ENCODE data around the gene GASK1A.

- TF ChIP-seq POLR2AphosphoS5 (IDR thresholded peaks at IDR 0.05; ENCODE audit: insufficient read depth in 1 of 2, low read depth in 1 of 2) (no peak), CTCF (IDR thresholded peaks at IDR 0.05) (no peak)
These were observed 116.3 kb downstream of the GASK1A start for GRCh38 chr3:43095370-43095769.

All from vagina (tissue), 2 donors.